OCI-M1 (cell line): Measurements from ENCODE around the gene SERINC2.

Source experiments
- DNase-seq: peaks from one replicate; lab custom pipeline; 2025; lab: John Stamatoyannopoulos, UW

The SERINC2 gene

DNA sequence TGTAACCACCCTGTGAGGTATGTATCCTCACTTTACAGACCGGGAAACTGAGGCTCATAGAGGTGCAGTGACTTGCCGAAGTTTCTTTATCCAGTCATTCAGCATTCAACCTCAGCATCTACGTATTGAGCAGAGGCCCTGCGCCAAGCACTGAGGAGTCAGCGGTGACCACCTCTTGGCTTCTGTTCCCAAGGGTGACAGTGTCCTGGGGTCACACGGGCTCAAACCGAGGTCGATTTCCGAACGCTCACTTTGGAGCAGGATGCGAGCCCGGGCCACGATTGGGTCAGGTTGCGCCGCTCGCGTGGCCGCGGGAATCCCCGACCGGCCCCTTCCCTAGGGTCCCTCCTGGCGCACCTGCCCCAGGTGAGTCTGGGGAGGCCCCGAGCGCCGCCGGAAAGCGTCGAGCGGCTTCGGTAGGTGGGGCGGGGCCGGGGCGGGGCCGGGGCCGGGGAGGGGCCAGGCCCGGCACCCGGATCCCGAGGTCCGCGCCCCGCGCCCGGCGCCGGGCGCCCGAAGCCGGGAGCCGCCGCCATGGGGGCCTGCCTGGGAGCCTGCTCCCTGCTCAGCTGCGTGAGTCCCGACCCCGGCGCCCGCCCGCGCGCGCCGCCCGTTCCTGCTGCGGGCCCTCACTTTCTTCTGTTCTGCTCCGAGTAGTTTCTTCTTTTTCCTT, at the start of gene SERINC2:
SERINC2 (plus strand) TSS at position 482 of the 673 bp plus-strand sequence; CDS start at position 535, 53 bp downstream.
- DNase-seq, result no peak

DNA sequence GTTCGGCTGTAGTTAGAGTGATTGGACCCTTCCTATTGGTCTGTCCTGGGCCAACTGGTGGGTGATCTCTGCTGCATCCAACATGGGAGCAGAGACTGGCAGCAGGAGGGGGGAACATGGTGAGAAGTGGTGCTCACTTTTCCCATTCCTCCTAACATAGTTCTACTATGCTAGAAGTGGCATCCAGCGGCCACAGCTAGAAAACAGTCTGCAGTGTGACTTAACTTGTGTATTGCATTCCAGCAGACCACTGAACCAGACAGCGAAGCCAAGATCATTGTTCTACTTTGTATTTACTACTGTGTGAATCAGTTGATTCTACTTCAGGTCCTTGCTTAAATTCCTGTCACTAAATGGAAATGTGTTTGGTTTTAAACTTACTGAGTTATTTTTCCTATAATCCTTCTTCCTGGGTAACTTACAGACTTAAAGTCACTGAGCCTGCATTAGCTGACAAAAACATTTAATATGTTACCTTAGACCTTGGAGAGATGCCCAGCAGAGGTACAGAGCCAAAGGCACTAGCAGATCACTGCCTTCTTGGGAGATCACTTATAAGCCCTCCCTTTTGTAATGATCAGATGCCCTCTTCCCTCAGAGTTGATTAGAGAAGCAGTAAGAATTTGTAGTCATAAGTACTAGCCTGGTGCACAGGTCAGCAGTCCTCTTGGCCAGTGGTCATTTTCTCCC, 48.3 kb upstream of the SERINC2 start:
- DNase-seq, result no peak

DNA sequence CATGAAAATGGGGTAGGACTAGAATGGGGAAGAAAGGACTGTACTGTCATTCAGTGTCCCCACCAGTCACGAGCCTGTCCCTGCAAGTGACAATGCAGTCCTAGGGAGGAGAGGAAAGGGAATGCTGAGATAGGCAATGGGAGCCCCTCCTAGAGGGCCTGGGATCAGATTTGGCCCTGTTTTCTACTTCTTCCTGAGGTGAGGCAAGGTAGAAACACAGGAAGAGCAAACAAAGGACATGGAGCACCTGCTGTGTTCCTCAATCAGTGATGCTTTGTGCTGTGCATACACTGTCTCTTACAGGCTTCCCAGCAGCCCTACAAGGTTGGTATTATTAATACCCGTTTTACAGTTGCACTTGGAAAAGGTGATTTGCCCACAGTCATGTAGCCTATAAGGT, 46.2 kb upstream of the SERINC2 start:
- DNase-seq, result no peak

DNA sequence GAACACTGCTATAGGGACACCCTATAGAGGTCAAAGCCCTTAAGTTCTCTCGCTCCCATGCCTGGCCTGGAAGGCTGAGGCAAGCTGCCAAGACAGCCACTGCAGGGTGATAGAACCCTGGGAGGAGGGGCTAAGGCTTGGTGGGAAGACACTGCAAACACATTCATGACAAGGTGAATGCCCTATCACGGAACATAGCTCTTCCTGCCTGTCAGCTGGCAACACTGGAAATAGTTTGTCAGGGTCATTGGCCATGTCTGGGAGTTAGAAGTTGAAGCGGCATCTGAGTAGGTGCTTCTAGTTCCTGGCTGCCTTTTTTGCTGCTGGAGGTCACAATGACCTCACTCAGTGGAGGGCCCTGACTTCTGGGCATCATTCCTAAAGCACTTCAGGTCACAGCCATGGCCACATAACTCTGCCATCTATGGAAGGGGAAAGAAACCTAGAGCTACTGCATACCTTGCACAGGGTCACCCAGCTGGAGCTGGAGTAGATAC, 44.4 kb upstream of the SERINC2 start:
- peak; percentile 11 for DNase-seq

DNA sequence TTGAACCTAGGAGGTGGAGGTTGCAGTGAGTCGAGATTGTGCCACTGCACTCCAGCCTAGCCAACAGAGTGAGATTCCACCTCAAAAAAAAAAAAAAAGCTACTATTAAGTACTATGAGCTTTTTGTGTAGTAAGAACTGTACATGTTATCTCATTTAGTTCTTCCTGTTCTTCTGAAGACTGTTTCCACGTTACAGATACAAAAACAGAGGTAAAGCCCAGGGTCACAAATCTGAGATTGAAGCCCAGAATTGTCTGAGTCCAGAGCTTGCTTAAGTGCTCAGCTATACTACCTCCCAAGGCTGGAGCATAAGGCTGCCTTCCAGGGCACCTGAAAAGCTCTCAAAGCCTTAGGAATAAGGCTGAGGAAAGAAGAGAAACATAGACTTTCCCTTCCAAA, 43.0 kb upstream of the SERINC2 start:
- no peak for DNase-seq

DNA sequence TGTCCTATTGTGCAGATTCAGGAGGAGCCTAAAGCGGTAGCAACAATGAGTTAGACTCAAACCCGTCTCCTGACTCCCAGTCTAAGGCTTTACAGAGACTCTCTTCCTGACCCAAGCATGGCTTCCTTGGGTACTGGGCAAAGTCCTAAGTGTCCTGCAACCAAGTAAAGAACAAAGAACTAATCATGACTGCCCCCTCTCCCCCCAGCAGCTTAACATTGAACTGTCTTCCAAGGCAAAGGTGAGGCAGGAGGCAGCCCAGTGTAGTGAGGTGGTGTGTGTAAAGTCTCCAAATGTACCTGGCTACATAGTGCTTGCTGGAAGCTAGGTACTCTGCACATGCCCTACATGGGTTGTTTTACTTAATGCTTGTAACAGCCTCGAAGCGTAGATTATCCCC, 42.4 kb upstream of the SERINC2 start:
- no peak for DNase-seq

DNA sequence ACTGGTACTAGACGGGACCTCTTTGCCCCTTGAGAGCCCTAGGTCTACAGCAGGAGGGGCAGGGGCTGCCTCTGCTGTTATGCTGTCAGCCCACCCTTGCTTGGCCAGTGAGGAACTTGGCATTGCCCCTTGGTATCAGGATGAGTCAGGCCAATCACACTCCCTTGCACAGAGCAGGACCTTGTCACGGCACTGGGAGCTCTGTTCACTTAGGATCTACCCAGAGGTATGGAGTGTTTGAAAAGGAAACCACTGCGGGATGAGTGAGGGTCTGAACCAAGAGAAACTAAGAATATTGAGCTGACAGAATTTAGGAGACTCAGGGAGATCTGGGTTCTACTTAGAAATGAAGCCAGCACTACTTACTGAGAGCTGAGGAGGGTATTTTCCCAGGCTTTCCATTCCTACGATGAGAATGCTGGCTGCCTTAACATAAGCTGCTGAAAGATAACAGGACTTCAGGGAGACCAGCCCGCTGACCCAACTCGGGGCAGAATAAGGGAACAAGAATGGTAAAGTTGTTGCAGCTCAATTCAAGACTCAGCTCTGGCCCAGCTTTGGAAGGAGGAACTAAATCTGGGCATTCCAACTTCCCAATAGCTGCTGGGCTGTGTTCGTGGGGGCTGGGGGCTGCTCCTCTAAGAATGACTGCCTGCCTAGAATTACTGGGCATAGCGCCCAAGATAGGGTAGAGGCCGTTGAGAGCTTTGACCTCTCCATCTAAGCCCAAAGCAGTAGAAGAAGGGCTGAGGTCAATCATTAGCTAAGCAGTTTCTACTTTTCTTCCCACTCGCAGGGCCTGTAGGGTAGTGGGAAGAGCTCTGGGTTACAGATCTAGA, 41.7 kb upstream of the SERINC2 start:
- peak; percentile 12 for DNase-seq

DNA sequence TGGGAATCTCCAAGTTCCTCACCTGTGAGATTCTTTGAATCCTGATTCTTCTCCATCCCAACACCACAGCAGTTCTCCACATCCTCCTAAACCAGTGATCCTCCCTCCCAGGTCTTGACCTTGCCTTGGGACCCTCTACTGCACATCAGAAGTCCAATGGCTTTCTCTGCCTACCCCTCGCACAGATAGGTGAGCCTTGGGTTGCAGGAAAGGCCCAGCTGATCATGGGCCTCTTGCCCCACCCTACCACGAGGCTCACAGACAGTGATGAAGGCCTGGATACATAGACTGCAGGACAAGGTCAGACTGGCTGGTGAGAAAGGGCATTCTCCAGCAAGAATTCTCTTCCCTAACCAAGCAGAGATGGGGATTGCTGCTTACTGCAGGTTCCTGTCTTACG, 41.0 kb upstream of the SERINC2 start:
- no peak for DNase-seq

DNA sequence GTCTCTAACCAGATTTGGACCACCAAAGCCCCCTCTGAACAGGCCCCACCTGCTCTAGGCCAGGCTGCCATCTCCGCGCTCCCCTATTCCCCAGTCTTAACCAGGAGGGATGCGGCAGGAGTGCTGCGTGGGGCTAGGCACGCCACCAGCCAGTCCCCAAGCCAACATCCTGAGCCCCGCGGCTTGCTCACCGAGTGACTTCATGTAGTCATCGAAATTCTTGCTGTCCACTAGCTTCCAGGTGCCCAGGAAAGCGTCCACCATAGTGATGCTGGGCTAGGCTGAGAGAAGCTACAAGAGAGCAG, 40.3 kb upstream of the SERINC2 start:
- no peak for DNase-seq

DNA sequence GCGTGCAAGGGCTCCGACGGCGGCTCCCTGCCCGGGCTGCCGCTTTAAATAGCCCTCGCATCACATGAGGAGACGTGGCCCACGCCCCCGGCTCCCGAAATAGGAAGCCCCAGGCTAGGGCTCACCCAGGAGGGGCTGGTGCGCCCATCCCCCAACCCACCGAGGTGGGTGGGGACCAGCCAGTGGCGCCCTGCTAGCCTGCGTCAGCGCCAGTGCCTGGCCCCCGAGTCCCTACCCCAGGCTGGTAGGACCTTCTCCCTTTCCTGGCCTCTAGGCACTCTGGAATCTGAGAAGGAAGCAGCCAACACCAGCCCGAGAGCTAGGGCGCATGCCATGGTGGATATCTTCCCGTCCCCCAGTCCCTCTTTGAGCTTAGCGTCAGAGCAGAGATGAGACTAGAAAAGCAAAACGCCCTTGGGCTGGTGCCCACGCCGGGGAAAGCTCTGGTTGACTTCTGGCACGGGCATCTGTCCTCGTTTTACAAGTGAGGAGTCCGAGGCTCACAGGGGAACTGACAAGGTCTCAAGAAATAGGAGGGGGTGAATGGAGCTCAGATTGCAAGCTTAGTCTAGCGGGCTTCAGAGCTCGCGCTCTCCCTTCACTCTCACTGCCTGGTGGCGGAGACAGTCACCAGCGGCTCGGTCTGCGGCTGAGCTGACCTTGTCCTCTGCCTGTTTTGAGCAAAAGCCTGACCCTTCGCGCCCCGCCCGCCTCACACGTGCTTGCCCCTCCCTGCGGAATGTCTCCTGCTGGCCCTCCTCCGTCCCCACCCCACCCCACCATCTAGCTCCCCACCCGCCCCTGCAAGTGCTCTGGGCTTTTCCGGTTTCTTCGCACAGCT, 39.7 kb upstream of the SERINC2 start, which contains the start of gene FABP3:
FABP3 (minus strand) TSS at position 21 of the 841 bp plus-strand sequence. CDS start 62 bp downstream, outside the sequence.
- DNase-seq, result no peak

GRCh38 chr1:31373897-31374486, 39.0 kb upstream of the SERINC2 start:
- no peak for DNase-seq

DNA sequence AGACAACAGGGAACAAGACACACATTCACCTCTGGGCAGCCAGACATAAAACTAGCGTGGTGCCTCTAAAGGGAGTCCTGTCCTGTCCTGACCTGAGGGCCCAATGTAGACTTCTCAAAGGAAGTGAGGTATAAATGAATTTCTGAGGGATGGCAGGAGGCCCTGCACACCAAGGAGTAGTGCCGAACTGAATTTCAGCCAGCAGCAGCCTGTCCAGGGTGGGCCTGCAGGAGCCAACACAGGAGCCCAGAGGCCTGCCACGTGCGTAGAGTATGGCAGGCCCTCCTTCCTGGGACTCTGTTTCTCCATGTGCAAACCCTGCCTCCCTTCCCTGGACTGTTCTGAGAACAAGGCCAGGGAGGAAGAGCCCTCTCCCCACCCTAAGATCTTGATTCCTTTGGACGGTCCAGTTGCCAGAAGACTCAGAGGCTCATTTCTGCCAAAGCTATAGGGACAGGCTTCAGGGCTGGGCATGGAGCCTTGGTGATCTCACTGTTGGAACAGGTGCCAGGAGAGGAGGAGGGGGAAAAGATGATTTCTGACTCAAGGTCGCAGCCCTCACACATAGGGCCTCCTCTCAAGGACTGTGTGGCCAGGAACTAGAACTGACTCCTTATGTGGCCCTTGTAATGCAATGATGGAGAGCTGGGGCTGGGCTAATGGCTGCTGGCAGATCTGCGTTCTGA, 38.4 kb upstream of the SERINC2 start:
- no peak for DNase-seq

DNA sequence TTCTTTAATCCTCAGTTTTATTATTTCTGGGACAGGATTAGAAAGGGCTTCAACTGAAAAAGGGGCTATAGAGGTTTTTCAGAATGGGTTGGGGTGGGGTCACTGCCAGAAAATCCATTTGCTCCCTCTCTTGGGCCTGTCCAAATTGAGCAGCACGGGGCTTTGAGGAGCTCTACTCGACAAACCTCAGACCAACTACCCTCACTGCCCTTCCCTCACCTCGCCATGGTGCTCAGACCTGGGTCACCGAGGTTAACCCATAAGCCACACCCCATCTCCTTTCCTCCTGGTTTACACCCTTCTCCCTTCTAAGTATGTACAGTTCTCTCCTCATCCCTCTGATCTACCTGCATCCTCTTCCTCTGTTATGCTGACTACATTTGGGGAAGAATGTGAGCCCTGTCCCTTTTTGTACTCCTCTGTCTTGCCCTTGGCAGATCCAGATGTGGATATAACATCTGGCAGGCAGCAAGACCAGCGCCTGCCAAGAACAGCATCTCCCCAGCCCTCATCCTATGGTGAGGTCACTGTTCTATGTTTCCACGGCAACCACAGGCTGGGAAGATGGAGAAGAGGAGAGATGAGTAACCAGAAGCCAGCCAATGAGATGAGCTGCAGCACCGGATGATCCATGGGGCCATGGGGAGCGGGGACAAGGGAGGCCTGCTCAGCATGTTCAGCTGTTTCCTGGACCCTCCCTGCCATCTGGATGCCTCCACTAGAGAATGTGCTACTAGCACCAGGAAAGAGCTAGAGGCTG, 36.5 kb upstream of the SERINC2 start:
- DNase-seq, result no peak

GRCh38 chr1:31377364-31377863, 35.6 kb upstream of the SERINC2 start:
- DNase-seq, result no peak

DNA sequence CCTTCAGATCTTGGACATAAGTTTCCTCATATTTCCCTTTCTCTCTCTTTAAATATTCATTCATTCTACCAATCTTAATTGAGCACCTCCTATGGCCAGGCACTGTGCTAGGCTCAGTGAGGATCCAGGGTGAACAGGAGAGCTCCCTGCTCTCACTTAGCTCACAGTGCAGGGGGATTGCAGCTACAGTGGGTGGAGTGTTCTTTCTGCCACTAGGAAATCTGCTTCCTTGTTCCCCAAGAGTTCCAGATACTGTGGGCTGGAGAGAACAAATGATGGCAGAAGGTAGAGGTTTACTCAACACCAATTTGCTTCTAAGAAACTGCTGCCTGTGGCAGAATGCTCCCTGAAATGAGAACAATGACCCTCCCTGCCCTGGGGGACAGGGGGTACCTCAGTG, 35.0 kb upstream of the SERINC2 start:
- DNase-seq, result no peak

GRCh38 chr1:31380181-31380580, 32.8 kb upstream of the SERINC2 start:
- DNase-seq, result no peak

DNA sequence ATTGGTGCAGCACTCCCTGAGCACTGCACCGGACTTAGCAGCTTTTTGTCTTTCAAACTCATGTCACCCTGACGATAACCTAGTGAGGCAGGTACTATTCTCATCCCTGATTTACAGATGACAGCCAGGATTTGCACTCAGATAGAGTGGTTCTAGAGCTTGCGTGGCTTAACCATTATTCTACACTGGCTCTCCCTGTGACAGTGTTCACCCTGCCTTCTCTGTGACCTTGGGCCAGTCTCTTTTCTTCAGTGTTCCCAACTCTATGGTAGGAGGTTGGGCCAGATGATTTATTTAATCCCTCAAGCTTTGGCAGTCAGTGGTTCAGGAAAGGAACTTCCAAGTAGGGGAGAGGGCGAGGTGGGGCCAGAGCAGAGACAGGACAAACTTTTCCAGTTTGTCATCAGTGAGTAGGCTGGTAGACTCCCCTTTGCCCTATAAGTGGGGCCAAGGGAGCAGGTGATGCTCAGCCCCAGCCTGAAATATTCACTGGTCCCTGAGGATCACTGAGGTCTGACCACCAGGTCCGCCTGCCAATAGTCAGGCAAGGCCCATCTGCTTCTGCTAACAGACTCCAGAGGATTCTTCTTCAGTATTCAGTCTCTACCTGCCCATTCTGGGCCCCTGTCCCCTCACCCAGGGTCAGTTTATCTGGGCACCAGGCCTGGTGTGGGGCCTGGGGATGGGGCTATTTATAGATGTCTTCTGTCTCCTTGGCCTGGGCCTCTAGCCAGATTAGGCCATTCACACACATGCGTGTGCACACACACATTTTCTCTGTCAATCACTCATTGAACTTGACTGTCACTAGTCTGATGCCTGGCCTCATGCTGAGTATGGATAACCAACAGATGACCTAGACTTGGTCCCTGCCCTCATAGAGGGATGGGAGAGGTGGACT, 31.4 kb upstream of the SERINC2 start:
- no peak for DNase-seq

DNA sequence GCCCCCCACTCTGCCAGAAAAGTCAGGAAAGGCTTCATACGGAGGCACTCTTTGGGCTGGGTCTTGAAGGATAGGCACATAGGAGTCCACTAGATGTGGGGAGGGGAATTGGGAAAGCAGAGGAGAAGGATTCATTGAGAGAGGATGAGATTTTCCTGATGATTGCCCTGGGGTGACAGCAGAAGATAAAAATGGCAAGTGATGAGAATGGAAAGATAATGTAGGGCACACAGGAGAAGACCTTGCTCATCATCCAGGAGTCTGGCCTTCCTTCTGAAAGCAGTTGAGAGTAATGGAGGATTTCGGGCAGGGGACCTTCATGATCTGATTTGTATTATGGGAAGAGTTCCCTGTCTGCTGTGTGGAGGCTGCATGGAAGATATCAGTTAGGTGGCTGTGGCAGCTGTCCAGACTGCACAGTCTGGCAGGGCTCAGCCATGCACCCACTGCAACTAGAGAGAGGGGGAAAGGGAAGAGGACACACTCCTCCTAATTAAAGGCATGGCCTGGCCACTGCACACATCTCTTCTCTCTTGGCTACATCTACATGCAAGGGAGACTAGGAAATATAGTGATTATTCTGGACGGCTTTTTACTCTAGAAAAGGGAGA, 30.5 kb upstream of the SERINC2 start:
- DNase-seq, result no peak
